ENCODE measurements around the gene CRYBA1. TPM values are rescaled to one million over a fixed set of nuclear protein-coding genes. Genes with fewer than 3 reads are reported as not detected.
"Not testable (repeated sequence)": the region's sequence is repeated elsewhere in the genome, so short reads cannot be mapped to it uniquely, and the experiment has no call there.

Gene CRYBA1
- total and polyA plus RNA-seq, 2 of the 8 experiments (the other 6 are each of a cell fraction or from before 2014, with no cell fraction given), result not detected

DNA sequence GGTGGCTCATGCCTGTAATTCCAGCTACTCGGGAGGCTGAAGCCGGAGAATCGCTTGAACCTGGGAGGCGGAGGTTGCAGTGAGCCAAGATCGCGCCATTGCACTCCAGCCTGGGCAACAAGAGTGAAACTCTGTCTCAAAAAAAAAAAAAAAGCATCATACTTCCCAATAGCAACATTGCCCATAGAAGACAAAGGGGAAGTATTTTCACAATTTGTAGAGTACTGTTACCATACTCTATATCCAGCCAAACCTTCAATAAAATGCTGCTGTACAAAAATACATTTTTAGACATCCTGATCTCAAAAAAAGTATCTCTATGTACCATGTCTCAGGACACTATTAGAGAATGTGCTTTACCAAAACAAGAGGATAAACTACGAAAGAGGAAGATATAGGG lies 11.7 kb upstream of the CRYBA1 start:
- H3K9me3 ChIP-seq (ENCODE audit: insufficient read depth in 2 of 2, low read depth in 1 of 2, low read length in 1 of 2); H2BK20ac ChIP-seq (ENCODE audit: low read length); H2BK15ac ChIP-seq (ENCODE audit: low read length); H3K4me2 ChIP-seq (ENCODE audit: insufficient read depth in 1 of 2, low read depth in 2 of 2, low read length in 2 of 2); DNase-seq (ENCODE audit: low read depth in 1 of 2, low spot score in 2 of 2); H3K23me2 ChIP-seq (ENCODE audit: low read depth, low read length); H4K20me1 ChIP-seq (replicated peaks in 1 of 2; ENCODE audit: control insufficient read depth in 1 of 2, insufficient read depth in 2 of 2, low read length in 2 of 2); H3K4me1 ChIP-seq (replicated peaks in 1 of 4; ENCODE audit: control insufficient read depth in 3 of 4, insufficient read depth in 4 of 4, low read length in 3 of 4); POLR2A ChIA-PET (ENCODE audit: partially characterized antibody); H3K4ac ChIP-seq (replicated peaks; ENCODE audit: insufficient read length, low read depth, low read length); H3K56ac ChIP-seq (replicated peaks; ENCODE audit: insufficient read length, low read depth, low read length); H2BK12ac ChIP-seq (ENCODE audit: low read depth, low read length); H4K91ac ChIP-seq (replicated peaks; ENCODE audit: insufficient read length, low read length); H3K79me1 ChIP-seq (ENCODE audit: low read depth, low read length); H3K14ac ChIP-seq (ENCODE audit: insufficient read length); H4K5ac ChIP-seq (ENCODE audit: insufficient read length, low read depth, low read length); H3K27ac ChIP-seq (ENCODE audit: low read depth, low read length); H3K23ac ChIP-seq (ENCODE audit: insufficient read length); H3K27me3 ChIP-seq (replicated peaks in 1 of 4; ENCODE audit: control insufficient read depth in 3 of 4, extremely low read depth in 1 of 4, insufficient read depth in 3 of 4, low read length in 3 of 4); H3K36me3 ChIP-seq (ENCODE audit: control insufficient read depth in 2 of 4, insufficient read depth in 4 of 4, low read length in 3 of 4); H2AFZ ChIP-seq (ENCODE audit: low read length); H3K9ac ChIP-seq (replicated peaks in 1 of 4; ENCODE audit: extremely low read depth in 1 of 4, low read depth in 3 of 4, low read length in 3 of 4); H3K18ac ChIP-seq (ENCODE audit: extremely low read depth, low read length); FAIRE-seq; H2BK120ac ChIP-seq (replicated peaks; ENCODE audit: low read depth, low read length); H3K4me3 ChIP-seq (ENCODE audit: extremely low read depth in 1 of 4, insufficient read depth in 2 of 4, low read depth in 3 of 4, low read length in 4 of 4); H2AK5ac ChIP-seq (ENCODE audit: low read depth, low read length); H4K8ac ChIP-seq (ENCODE audit: extremely low read depth, insufficient read depth, low read length); H2BK5ac ChIP-seq (ENCODE audit: low read depth, low read length); H3K79me2 ChIP-seq (ENCODE audit: control insufficient read depth in 1 of 2, insufficient read depth in 2 of 2, low read length in 2 of 2): not testable (repeated sequence)
- 82% methylated on average over 1 of the region's 7 CpGs; no CpG with 5 or more reads in 1 of the 2 experiments for WGBS, 2 experiments (ENCODE audit: extremely low coverage in 1 of 2, insufficient coverage in 1 of 2, insufficient read length in 1 of 2, insufficient replicate concordance in 2 of 2, low coverage in 1 of 2, low lambda C conversion rate in 2 of 2, missing lambda C conversion rate in 1 of 2)
- CTCF ChIA-PET (ENCODE audit: partially characterized antibody), result interaction anchor here (0.6 to 1.6 kb wide), 4 partner anchors 86 to 269 kb away, joined by 3 read pairs; no protein-coding TSS in a partner anchor
